CD4-positive, alpha-beta T cell (primary cell): Measurements from ENCODE around the gene CAMSAP1. TPM values are rescaled to one million over a fixed set of nuclear protein-coding genes. Genes with fewer than 3 reads are reported as not detected.

ENCODE experiments used
- ATAC-seq: fragments of 200-7000 bp; cut with Tn5 transposase; one replicate; pipeline ENCODE4 v1.10.0; 2022; ENCODE audit warnings: mild to moderate bottlenecking; ENCODE audit not compliant: poor library complexity
- CTCF ChIA-PET: fragments of 350-600 bp; sonication (Branson Sonifier 250); formaldehyde crosslinking; loops from one replicate; lab custom pipeline; 2021; ENCODE audit warnings: antibody characterized with exemption, inconsistent platforms; lab: Charles Lee
- POLR2A ChIA-PET: fragments of 350-600 bp; sonication (Branson Sonifier 250); formaldehyde crosslinking; loops from one replicate; lab custom pipeline; 2021; ENCODE audit warnings: antibody characterized with exemption, inconsistent platforms; lab: Charles Lee
- DNase-seq, 14 experiments: peaks; one replicate each; pipeline ENCODE4 v3.0.0-alpha.2; 2013 to 2020; ENCODE audit warnings: mixed read lengths in 2 of 14
- H3K27ac ChIP-seq, 2 donors: one replicate each; pipeline versions ENCODE4 v1.5.1 to v1.7.0; 2013; ENCODE audit warnings: low read length in 2 of 2, low read depth in 1 of 2, mild to moderate bottlenecking in 1 of 2
- H3K27me3 ChIP-seq, 2 experiments: 1 replicate in 1 of 2; 2 replicates in 1 of 2; pipeline versions ENCODE4 v1.6.1 to v1.7.0; 2013; ENCODE audit warnings: low read length in 2 of 2, control low read depth in 1 of 2, mild to moderate bottlenecking in 1 of 2, moderate library complexity in 1 of 2; ENCODE audit not compliant: insufficient read depth in 2 of 2, control insufficient read depth in 1 of 2
- H3K36me3 ChIP-seq: one replicate; pipeline ENCODE4 v1.6.1; 2013; ENCODE audit warnings: low read length, control low read depth; ENCODE audit not compliant: insufficient read depth
- H3K4me1 ChIP-seq: one replicate; pipeline ENCODE4 v1.6.1; 2013; ENCODE audit warnings: low read length, control low read depth; ENCODE audit not compliant: insufficient read depth
- H3K4me3 ChIP-seq: one replicate; pipeline ENCODE4 v1.5.1; 2013; ENCODE audit warnings: mild to moderate bottlenecking, low read length, moderate library complexity
- H3K9me3 ChIP-seq, 2 experiments: 1 replicate in 1 of 2; 2 replicates in 1 of 2; pipeline versions ENCODE4 v1.6.1 to v1.7.0; 2013; ENCODE audit warnings: low read length in 2 of 2, mild to moderate bottlenecking in 2 of 2, control low read depth in 1 of 2, moderate library complexity in 1 of 2; ENCODE audit not compliant: control insufficient read depth in 1 of 2, insufficient read depth in 1 of 2
- H3K27ac Mint-ChIP-seq: one replicate; pipeline ENCODE4 v1.8.0; 2020; ENCODE audit warnings: mixed read lengths
- H3K27me3 Mint-ChIP-seq: one replicate; pipeline ENCODE4 v1.8.0; 2021; ENCODE audit warnings: mixed read lengths
- H3K36me3 Mint-ChIP-seq: one replicate; pipeline ENCODE4 v1.8.0; 2021; ENCODE audit warnings: low read depth, mixed read lengths
- H3K4me1 Mint-ChIP-seq: one replicate; pipeline ENCODE4 v1.8.0; 2021; ENCODE audit warnings: low read depth, mixed read lengths
- H3K4me3 Mint-ChIP-seq: one replicate; pipeline ENCODE4 v1.8.0; 2020; ENCODE audit warnings: mild to moderate bottlenecking, mixed read lengths
- H3K9me3 Mint-ChIP-seq: one replicate; pipeline ENCODE4 v1.8.0; 2020; ENCODE audit warnings: mixed read lengths
- CTCF ChIP-seq: fragments of 200-600 bp; IDR thresholded peaks from one replicate; pipeline ENCODE4 v1.8.0; 2022; ENCODE audit warnings: antibody characterized with exemption, mild to moderate bottlenecking
- intact Hi-C, 2 experiments: fragments of 100-400 bp; cut with DNase I in 1 of 2; cut with micrococcal nuclease in 1 of 2; formaldehyde crosslinking; loops; one replicate each; pipeline versions ENCODE4 v1.15.1 to v1.9.0; 2023 to 2025; cut with DNase I, micrococcal nuclease
- total RNA-seq, 174 experiments: library from RNA in 2 of 174; stranded (reverse) in 2 of 174; gene quantifications; one replicate each; pipeline ENCODE4 v1.2.3 and lab custom pipeline; 2021 to 2026

The CAMSAP1 gene
- total RNA-seq, 2 experiments from 2014 or later: 16.8 to 18.2 TPM

GRCh38 chr9:135857371-135857786 lies 50.0 kb downstream of the CAMSAP1 start:
- Mint-ChIP-seq H3K4me1 (no peaks in the 10 kb centered on the region), H3K36me3 (peaks cover 46% of the 10 kb centered on the region), H3K4me3 (no peak overlapping the region), H3K27me3 (no peaks in the 10 kb centered on the region), H3K27ac (no peak overlapping the region), H3K9me3 (no peaks in the 10 kb centered on the region)
- Histone ChIP-seq H3K27me3 (no peaks in the 10 kb centered on the region), H3K36me3 (peaks cover 18% of the 10 kb centered on the region), H3K27ac (no peak overlapping the region), H3K4me3 (no peak overlapping the region), H3K4me1 (no peaks in the 10 kb centered on the region), H3K9me3 (no peaks in the 10 kb centered on the region)
- CTCF ChIA-PET: no interaction called here
- DNase-seq (no peak), ATAC-seq (no peak)
- POLR2A ChIA-PET: no interaction called here
- intact Hi-C loops: no loop called here
- TF ChIP-seq CTCF: no peak

- intact Hi-C loops: no loop called here
- ATAC-seq: no peak
Observed at GRCh38 chr9:135851748-135852147, 55.6 kb downstream of the CAMSAP1 start.

GRCh38 chr9:135850737-135851136 lies 56.6 kb downstream of the CAMSAP1 start:
- Histone ChIP-seq H3K4me3 (no peak overlapping the region), H3K27me3 (no peaks in the 10 kb centered on the region), H3K27ac (no peak overlapping the region), H3K9me3 (no peaks in the 10 kb centered on the region), H3K4me1 (no peaks in the 10 kb centered on the region), H3K36me3 (peaks cover 26% of the 10 kb centered on the region)
- ATAC-seq (no peak), DNase-seq (peak in 1 of 14 experiments; percentile 7)
- H3K9me3 Mint-ChIP-seq: no peaks in the 10 kb centered on the region
- no peak overlapping the region for H3K4me3 Mint-ChIP-seq
- intact Hi-C loops: no loop called here
- H3K36me3 Mint-ChIP-seq: peaks cover 70% of the 10 kb centered on the region
- H3K27me3 Mint-ChIP-seq: no peaks in the 10 kb centered on the region
- peak overlapping the region; percentile 14 for H3K27ac Mint-ChIP-seq
- no peak for TF ChIP-seq CTCF
- ChIA-PET POLR2A (no interaction called here), CTCF (no interaction called here)
- peaks cover 4% of the 10 kb centered on the region for H3K4me1 Mint-ChIP-seq

More at GRCh38 chr9:135851748-135852147, 55.6 kb downstream of the CAMSAP1 start:
- Histone ChIP-seq H3K4me1 (no peaks in the 10 kb centered on the region), H3K27ac (no peak overlapping the region), H3K4me3 (no peak overlapping the region), H3K27me3 (no peaks in the 10 kb centered on the region), H3K9me3 (no peaks in the 10 kb centered on the region), H3K36me3 (peaks cover 34% of the 10 kb centered on the region)
- H3K4me1 Mint-ChIP-seq: peaks cover 1% of the 10 kb centered on the region
- no peak overlapping the region for H3K4me3 Mint-ChIP-seq
- no peak for DNase-seq
- TF ChIP-seq CTCF: no peak
- no peaks in the 10 kb centered on the region for H3K9me3 Mint-ChIP-seq
- H3K36me3 Mint-ChIP-seq: peaks cover 69% of the 10 kb centered on the region
- no peaks in the 10 kb centered on the region for H3K27me3 Mint-ChIP-seq
- CTCF ChIA-PET: no interaction called here
- no peak overlapping the region for H3K27ac Mint-ChIP-seq
- POLR2A ChIA-PET: no interaction called here
